Left hindlimb (tissue), 1 donor: ENCODE results near the gene TBC1D22A.

Source experiments
- DNase-seq: peaks from one replicate; pipeline ENCODE4 v3.0.0-alpha.2; 2018

Gene TBC1D22A

DNA sequence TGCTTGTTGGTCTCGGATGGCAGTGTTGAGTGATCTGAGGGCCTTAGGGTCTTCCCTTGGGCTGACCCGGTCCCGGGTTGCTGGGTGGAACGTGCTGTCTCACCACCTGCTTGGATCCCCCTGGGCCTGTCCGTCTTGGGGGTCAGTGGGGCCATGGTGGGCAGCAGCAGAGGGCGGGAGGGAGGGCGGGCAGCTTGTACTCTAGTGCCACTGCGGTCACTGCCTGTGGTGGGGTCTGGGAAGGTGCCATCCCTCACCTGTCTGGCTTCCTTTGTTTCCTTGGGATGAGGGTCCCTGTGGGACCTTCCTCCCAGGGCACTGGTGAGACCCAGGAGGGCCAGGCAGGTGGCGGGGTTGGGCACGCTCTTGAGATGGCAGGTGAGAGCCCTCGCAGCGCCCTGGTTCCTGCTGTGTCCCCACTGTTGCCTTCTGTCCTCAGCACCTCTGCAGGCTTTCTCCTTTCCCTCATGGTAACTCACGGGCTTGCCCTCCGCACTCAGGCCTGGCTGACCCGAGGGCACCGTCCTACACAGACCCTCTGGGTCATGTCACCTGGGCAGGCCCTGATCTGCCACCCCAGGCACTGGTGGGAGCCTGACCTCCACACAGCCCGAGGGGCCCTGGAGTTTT, 34.2 kb downstream of the TBC1D22A start:
- DNase-seq: no peak

GRCh38 chr22:46797355-46797754, 34.9 kb downstream of the TBC1D22A start:
- no peak for DNase-seq

DNA sequence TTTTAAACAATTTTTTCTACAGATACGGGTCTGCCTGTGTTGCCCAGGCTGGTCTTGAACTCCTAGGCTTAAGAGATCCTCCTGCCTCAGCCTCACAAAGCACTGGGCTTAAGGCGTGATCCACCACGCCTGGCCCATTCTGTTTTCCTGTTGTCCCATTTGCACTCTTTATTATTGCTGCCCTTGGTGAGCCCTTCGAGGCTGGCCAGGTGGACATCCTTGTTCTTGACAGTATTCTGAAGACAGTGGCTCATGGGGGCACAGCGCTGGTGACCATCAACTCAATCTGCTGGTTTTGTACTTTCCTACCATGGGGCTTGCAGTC, 35.6 kb downstream of the TBC1D22A start:
- no peak for DNase-seq

- DNase-seq: peak; percentile 78
These were observed 36.2 kb downstream of the TBC1D22A start for GRCh38 chr22:46798366-46799350.

DNA sequence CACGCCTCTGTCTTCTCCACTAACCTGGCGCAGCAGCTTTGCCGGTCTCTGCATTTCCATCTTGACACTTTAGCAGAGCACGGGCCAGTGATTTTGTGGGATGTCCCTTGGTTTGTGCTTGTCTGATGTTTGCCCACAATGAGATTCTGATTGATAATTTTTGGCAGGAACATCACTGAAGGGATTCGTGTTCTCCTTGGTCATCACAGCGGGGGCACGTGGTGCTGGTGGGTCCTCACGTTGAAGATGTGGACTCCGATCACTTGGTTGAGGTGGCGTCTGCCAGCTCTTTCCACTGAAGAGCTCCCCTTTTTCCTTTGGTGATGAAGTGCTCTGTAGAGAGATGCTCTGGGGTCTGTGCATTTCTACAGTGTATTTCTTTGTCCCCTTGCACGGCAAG, 37.2 kb downstream of the TBC1D22A start:
- no peak for DNase-seq

DNA sequence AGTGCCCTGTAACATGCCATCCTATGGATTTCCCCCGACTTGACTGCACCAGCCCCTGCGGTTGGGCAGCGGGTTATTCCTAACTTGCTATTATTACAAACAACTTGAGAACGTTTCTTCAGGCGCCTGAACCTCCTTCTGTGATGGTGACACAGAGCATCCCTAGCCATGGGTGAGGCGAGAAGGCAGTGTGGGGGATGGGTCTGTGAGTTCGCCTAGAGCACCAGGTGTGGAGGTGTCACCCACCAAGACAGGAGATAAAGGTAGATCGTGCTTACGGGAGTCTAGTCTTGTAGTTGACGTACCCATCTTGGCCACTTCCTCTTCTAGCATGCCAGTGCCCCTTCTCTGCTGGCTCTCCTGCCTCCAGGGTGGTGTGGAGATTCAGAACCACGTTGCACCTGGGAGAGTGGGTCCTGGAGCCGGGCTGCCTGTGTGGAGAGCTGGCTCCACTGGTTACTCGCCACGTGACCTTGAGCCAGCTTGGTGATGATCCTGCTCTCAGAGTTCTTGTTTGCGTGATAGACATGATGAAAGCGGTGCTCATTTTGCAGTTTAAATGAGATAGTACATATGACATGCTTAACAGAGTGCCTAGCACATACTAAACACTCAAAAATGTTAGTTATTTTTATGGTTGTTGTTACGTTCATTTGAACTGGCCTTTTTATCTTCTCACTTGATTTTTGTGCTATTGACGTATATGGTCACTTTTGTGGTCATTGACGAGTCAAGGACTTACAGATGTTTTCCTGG, 37.8 kb downstream of the TBC1D22A start:
- no peak for DNase-seq

DNA sequence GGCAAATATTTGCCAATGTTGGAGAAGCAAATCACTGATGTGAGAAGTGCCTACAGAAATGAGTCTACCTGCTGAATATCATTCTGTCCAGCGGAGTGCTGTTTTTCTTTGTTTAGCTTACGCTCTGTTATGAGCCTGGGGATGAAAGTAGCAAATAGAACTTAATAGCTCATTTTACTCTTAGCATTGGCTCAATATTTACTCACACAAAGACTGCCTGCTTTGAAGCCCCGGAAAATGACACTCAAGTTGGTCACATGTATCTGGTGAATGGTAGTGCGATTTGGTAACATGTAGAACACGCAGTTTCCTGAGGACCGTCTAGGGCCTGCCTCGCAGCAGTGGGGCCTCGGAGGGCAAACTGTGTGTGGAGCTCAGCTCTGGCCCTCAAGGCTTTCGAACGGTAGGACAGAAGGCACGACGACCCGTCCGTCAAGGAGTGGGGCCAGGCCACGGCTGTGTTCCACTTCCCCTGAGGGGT, 38.9 kb downstream of the TBC1D22A start:
- DNase-seq: no peak

- no peak for DNase-seq
These were observed 39.6 kb downstream of the TBC1D22A start for GRCh38 chr22:46801826-46802607.

DNA sequence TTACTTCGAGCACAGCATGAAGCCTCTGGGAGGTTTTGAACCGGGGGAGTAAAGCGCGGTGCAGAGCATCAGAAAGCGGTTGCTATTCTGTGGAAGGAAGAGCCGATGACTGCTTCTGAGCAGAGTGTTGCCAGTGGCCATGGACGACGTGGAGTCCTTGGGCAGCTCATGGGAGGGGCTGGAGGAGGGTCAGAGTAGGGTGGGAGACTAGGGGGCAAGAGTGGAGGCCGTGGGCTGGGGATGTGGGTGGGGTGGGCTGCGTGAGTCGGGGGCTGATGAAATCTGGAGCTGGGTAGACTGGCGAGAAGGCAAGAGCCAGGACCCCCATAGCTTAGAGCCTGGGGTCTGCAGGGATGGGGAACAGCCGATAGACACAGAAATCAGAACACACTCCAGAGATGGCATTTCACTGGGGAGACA, 40.2 kb downstream of the TBC1D22A start:
- DNase-seq: no peak

DNA sequence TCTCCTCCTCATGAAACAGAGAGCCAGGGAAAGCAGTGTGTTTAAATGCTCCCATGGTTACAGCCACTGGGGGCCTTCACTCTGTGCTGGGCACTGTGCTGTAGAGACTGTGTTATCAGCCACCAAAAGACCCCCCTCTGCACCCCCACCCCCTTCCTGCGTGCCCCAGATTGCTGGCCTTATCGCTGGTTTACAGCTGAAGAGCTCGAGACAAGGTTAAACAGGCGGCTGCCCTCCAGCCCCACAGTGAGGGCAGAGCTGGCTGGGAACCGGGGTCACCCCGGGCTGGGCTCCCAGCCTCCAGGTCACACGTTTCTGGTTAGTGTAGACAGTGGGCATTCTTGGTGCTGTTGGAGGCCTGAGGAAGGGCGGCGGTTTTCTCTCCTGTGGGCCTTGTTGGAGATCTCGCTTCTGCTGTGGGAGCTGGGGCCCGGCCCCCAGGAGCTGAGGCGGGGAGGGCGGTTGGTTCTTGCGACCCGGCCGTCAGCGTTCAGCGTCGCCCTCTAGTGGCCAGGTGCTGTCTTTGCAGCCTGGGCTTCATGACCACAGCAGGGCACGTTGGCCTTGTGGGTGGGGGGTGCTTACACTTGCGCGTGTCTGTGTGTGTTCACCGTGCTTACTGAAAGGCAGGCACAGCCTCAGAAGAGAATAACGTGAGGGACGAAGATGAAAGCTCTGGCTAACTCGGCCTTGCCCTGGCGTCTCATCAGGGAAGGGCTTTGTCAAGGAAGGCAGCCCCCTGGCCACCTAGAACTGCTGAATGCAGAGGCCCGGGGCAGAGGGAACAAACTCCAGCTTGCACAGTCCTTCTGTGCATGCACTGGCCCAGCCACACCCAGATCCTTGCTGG, 40.8 kb downstream of the TBC1D22A start:
- no peak for DNase-seq

GRCh38 chr22:46803936-46804335, 41.5 kb downstream of the TBC1D22A start:
- DNase-seq: no peak

DNA sequence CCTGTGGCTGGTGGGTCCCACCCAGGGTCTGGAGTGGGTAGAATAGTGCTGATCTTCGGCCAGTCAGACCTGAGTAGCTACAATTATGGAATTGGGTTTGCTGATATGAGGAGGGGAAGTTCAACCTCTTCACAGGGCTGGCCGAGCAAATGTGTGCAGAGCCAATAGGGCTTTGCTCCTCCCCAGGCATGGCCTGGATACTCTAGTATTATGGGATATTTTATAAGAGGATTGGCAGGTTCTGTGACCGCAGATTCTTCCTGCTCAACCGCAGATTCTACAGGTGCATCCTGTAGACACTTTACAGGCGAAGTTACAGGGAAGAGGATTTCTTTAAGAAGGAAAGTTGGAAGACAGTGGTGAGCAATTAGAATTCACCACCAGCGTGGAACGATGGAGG, 44.3 kb downstream of the TBC1D22A start:
- DNase-seq: no peak

- no peak for DNase-seq
These were observed 45.0 kb downstream of the TBC1D22A start for GRCh38 chr22:46807458-46807857.

DNA sequence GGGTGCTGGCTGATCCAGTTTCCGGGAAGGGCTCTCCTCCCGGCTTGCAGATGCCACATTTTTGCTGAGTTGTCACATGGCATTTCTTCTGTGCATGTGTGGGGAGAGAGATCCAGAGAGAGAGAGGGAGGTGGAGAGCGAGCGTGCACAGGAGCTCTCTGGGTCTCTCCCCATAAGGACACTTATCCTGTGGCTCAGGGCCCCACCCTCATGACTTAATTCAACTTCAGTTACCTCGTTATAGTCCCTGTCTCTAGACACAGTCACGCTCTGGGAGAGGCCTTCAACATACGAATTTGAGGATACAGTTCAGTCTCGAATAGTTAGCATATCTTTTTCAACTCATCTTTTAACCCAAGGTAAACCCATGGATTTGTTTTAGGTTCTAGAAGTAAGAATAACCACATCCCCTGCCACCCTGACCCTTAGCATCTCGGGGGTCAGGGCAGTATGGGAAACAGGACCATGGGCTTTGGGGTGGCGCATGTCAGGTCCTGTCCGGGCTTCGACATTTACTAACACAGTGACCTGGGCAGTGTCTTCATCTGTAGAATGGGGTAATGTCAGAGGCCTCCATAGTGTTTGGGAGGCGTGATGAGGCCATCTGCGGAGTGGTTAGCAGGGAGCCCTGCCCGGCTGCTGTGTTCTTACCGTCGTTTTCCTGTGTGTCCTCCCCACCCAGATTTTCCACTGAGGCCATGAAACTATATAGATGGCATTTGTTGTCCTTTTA, 46.9 kb downstream of the TBC1D22A start:
- no peak for DNase-seq

GRCh38 chr22:46810856-46811786, 48.7 kb downstream of the TBC1D22A start:
- no peak for DNase-seq

DNA sequence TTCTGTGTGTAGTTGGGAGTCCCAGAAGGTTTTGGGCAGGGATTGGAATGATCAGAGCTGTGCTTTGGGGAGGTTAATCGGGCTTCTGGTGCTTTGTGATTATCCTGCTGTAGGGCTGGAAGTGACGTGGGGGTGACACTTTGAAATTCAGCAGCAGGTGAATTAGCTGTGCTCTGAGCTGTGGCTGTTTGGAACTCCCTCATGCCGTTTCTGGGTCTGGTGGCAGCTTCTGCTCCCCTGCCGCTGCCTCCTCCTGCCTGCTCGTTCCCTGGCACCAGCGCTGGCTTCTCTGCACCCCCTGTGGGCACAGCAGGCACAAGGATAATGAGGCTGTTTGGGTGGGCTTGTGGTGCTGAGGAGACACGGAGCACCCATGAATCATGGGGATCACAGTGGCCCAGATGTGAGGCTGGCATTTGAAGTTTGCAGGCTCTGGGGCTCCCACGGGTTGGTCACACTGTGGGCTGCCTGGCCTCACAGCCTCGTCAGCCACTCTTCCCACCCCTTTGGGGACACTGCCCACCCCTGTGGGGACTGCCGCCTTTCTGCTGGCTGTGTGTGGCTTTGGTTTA, 49.7 kb downstream of the TBC1D22A start:
- DNase-seq: no peak

- DNase-seq: no peak
These were observed 50.3 kb downstream of the TBC1D22A start for GRCh38 chr22:46812788-46813187.

- DNase-seq: no peak
These were observed 51.6 kb downstream of the TBC1D22A start for GRCh38 chr22:46813816-46814597.

DNA sequence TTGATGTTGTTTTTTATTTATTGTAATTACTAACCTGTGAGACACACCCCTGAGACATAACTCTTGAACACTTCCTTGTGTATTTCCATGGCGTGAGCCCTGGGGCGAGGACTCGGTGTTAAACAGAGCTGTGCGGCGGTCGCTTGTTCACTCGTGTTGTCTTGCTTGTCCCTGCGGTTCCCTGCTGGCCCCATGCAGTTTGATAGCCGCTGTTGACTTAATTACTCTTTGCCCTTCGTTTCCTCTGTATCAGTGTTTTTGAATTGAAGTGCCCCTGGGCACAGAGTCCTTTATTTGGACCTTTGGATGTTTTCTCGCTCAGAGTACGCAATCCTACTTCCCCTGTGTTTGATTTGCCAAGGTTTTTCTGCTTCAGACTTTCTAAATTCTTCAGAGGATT, 52.7 kb downstream of the TBC1D22A start:
- no peak for DNase-seq
